ENCODE measurements around the gene KRT35.
A peak's percentile ranks its signal among the peaks of the same experiment; 100 is the strongest.

The KRT35 gene

GRCh38 chr17:41513168-41513547 lies 32.2 kb upstream of the KRT35 start (continued):
- TF ChIP-seq ZNF398 (tag by site-specific recombination; IDR thresholded peaks at IDR 0.05) = no peak
- 0 out of 2 replicates have a peak, but pooled peaks have one; percentile 54 for TF ChIP-seq PRDM10 (tag by site-specific recombination; IDR thresholded peaks at IDR 0.05)
- TF ChIP-seq GLIS2 (tag by site-specific recombination; IDR thresholded peaks at IDR 0.05) = peak; percentile 60
- 0 out of 2 replicates have a peak, but pooled peaks have one; percentile 11 for TF ChIP-seq ZNF580 (tag by site-specific recombination; IDR thresholded peaks at IDR 0.05)
- peak; percentile 86 for TF ChIP-seq ZBTB20 (tag by site-specific recombination; IDR thresholded peaks at IDR 0.05)
- TF ChIP-seq RBAK (tag by site-specific recombination; IDR thresholded peaks at IDR 0.05) = no peak
- TF ChIP-seq EGR2 (tag by site-specific recombination; IDR thresholded peaks at IDR 0.05; ENCODE audit: low read depth) = peak; percentile 60; the same call in 1 of the 2 replicates
- no peak for TF ChIP-seq TRIM28 (IDR thresholded peaks at IDR 0.05; ENCODE audit: borderline replicate concordance, low read length)
- peak; percentile 96 for TF ChIP-seq KLF17 (tag by site-specific recombination; IDR thresholded peaks at IDR 0.05)
- no peak for TF ChIP-seq ZBTB7A (tag by site-specific recombination; IDR thresholded peaks at IDR 0.05; ENCODE audit: low read depth)
- peak; percentile 74 for TF ChIP-seq ZNF37A (tag by site-specific recombination; IDR thresholded peaks at IDR 0.05)
- peak; percentile 49; the same call in 1 of the 2 replicates for TF ChIP-seq ZNF600 (tag by site-specific recombination; IDR thresholded peaks at IDR 0.05)
- TF ChIP-seq GLIS1 (tag by site-specific recombination; IDR thresholded peaks at IDR 0.05) = peak; percentile 96
- peak; percentile 49; the same call in 1 of the 2 replicates for TF ChIP-seq ZFP69B (tag by site-specific recombination; IDR thresholded peaks at IDR 0.05)
- no peak for TF ChIP-seq SP2 (tag by site-specific recombination; IDR thresholded peaks at IDR 0.05)
- TF ChIP-seq ZNF433 (tag by site-specific recombination; IDR thresholded peaks at IDR 0.05; ENCODE audit: low read depth) = no peak
- TF ChIP-seq ZBTB1 (tag by site-specific recombination; IDR thresholded peaks at IDR 0.05) = no peak
- no peak for TF ChIP-seq ZNF221 (tag by site-specific recombination; IDR thresholded peaks at IDR 0.05; ENCODE audit: borderline replicate concordance)
- TF ChIP-seq ZEB2 (tag by site-specific recombination; IDR thresholded peaks at IDR 0.05) = peak; percentile 81
- peak; percentile 79 for TF ChIP-seq PATZ1 (tag by site-specific recombination; IDR thresholded peaks at IDR 0.05)
- peak; percentile 70; the same call in 1 of the 2 replicates for TF ChIP-seq OSR2 (tag by site-specific recombination; IDR thresholded peaks at IDR 0.05)
- peak; percentile 80 for TF ChIP-seq ZNF324 (tag by site-specific recombination; IDR thresholded peaks at IDR 0.05)
- peak; percentile 64; the same call in 1 of the 2 replicates for TF ChIP-seq ZNF18 (tag by site-specific recombination; IDR thresholded peaks at IDR 0.05)
- peak; percentile 66 for TF ChIP-seq ZFHX2 (tag by site-specific recombination; conservative IDR thresholded peaks at IDR 0.05)
- TF ChIP-seq KLF7 (tag by site-specific recombination; IDR thresholded peaks at IDR 0.05; ENCODE audit: borderline replicate concordance) = peak; percentile 74; the same call in 1 of the 2 replicates
- TF ChIP-seq ZNF639 (tag by site-specific recombination; IDR thresholded peaks at IDR 0.05) = peak; percentile 88
- TF ChIP-seq ZIC2 (tag by site-specific recombination; IDR thresholded peaks at IDR 0.05) = peak; percentile 95
- TF ChIP-seq KLF10 (tag by site-specific recombination; IDR thresholded peaks at IDR 0.05) = peak; percentile 80
- TF ChIP-seq KLF16 (tag by site-specific recombination; IDR thresholded peaks at IDR 0.05) = 0 out of 2 replicates have a peak, but pooled peaks have one; percentile 43
- TF ChIP-seq ZNF658 (tag by site-specific recombination; IDR thresholded peaks at IDR 0.05) = no peak
